BLaER1 treated with 17β-estradiol and CSF1 and Interleukin-3, amounts not matched to agents 10 nM and 100 nM (cell line): ENCODE results near the gene LARP4B.

ENCODE experiments used
- H3K27ac ChIP-seq, 11 experiments: shearing (Covaris generic); formaldehyde crosslinking; 2 replicates each; pipeline ENCODE4 v1.8.1; 2022
- H3K27me3 ChIP-seq, 11 experiments: shearing (Covaris generic); formaldehyde crosslinking; 2 replicates each; pipeline ENCODE4 v1.8.1; 2022
- H3K36me3 ChIP-seq, 11 experiments: shearing (Covaris generic); formaldehyde crosslinking; 2 replicates each; pipeline ENCODE4 v1.8.1; 2022
- H3K4me1 ChIP-seq, 10 experiments: shearing (Covaris generic); formaldehyde crosslinking; 2 replicates each; pipeline ENCODE4 v1.8.1; 2022
- H3K4me2 ChIP-seq, 11 experiments: shearing (Covaris generic); formaldehyde crosslinking; 2 replicates each; pipeline ENCODE4 v1.8.1; 2022
- H3K4me3 ChIP-seq, 10 experiments: shearing (Covaris generic); formaldehyde crosslinking; 2 replicates each; pipeline ENCODE4 v1.8.1; 2022
- H3K9ac ChIP-seq, 11 experiments: shearing (Covaris generic); formaldehyde crosslinking; 2 replicates each; pipeline ENCODE4 v1.8.1; 2022
- H3K9me3 ChIP-seq, 11 experiments: shearing (Covaris generic); formaldehyde crosslinking; replicated peaks in 1 of 11; 2 replicates each; pipeline ENCODE4 v1.8.1; 2022
- H4K20me1 ChIP-seq, 11 experiments: shearing (Covaris generic); formaldehyde crosslinking; 2 replicates each; pipeline ENCODE4 v1.8.1; 2022
- Cebpa-rat ChIP-seq, 11 experiments: shearing (Covaris generic); IDR thresholded peaks; 2 replicates each; pipeline ENCODE4 v1.8.1; 2022

Gene LARP4B

GRCh38 chr10:865257-865656, 66.2 kb downstream of the LARP4B start:
- TF ChIP-seq Cebpa-rat (IDR thresholded peaks at IDR 0.05), result no peak
- Histone ChIP-seq H4K20me1 (peaks cover 49 to 100% (median 84%) of the 10 kb centered on the region in 11 experiments), H3K27ac (no peak overlapping the region), H3K4me1 (no peaks in the 10 kb centered on the region), H3K9me3 (peaks cover 0 to 5% (median 0%) of the 10 kb centered on the region in 11 experiments; a peak in 1 of 22 replicates), H3K9ac (no peak overlapping the region), H3K36me3 (peaks cover 98 to 100% (median 99%) of the 10 kb centered on the region in 11 experiments), H3K4me2 (no peak overlapping the region), H3K27me3 (no peaks in the 10 kb centered on the region), H3K4me3 (no peak overlapping the region)

- Histone ChIP-seq H3K36me3 (peaks cover 98 to 100% (median 100%) of the 10 kb centered on the region in 11 experiments), H3K9ac (no peak overlapping the region), H4K20me1 (peaks cover 34 to 100% (median 66%) of the 10 kb centered on the region in 11 experiments; a peak in 21 of 22 replicates), H3K27ac (no peak overlapping the region), H3K4me3 (no peak overlapping the region), H3K9me3 (peaks cover 0 to 8% (median 3%) of the 10 kb centered on the region in 11 experiments; a peak in 10 of 22 replicates), H3K27me3 (no peaks in the 10 kb centered on the region), H3K4me2 (no peak overlapping the region), H3K4me1 (peaks cover 0 to 11% (median 3%) of the 10 kb centered on the region in 10 experiments; a peak in 6 of 20 replicates)
- no peak for TF ChIP-seq Cebpa-rat (IDR thresholded peaks at IDR 0.05)
Measured at GRCh38 chr10:860519-860918, 71.0 kb downstream of the LARP4B start.

GRCh38 chr10:856416-857157, 74.9 kb downstream of the LARP4B start:
- Histone ChIP-seq H3K36me3 (peaks cover 84 to 89% (median 87%) of the 10 kb centered on the region in 11 experiments), H3K9ac (no peak overlapping the region), H3K27me3 (no peaks in the 10 kb centered on the region), H3K27ac (no peak overlapping the region), H3K9me3 (peaks cover 0 to 21% (median 15%) of the 10 kb centered on the region in 11 experiments; a peak in 15 of 22 replicates), H4K20me1 (peaks cover 22 to 100% (median 70%) of the 10 kb centered on the region in 11 experiments; a peak in 20 of 22 replicates), H3K4me2 (0 out of 22 replicates have a peak overlapping the region, but pooled peaks of 1 of the 11 experiments have one; percentile 3), H3K4me3 (no peak overlapping the region), H3K4me1 (peaks cover 8 to 27% (median 22%) of the 10 kb centered on the region in 10 experiments)
- no peak for TF ChIP-seq Cebpa-rat (IDR thresholded peaks at IDR 0.05)

GRCh38 chr10:855671-856070, 75.8 kb downstream of the LARP4B start:
- TF ChIP-seq Cebpa-rat (IDR thresholded peaks at IDR 0.05), result no peak
- peaks cover 13 to 34% (median 28%) of the 10 kb centered on the region in 10 experiments for H3K4me1 ChIP-seq
- H3K27ac ChIP-seq, result no peak overlapping the region
- peaks cover 0 to 26% (median 23%) of the 10 kb centered on the region in 11 experiments; a peak in 19 of 22 replicates for H3K9me3 ChIP-seq
- no peak overlapping the region for H3K9ac ChIP-seq
- H4K20me1 ChIP-seq, result peaks cover 22 to 100% (median 72%) of the 10 kb centered on the region in 11 experiments; a peak in 20 of 22 replicates
- H3K36me3 ChIP-seq, result peaks cover 82 to 89% (median 86%) of the 10 kb centered on the region in 11 experiments
- H3K4me2 ChIP-seq, result no peak overlapping the region
- no peaks in the 10 kb centered on the region for H3K27me3 ChIP-seq
- no peak overlapping the region for H3K4me3 ChIP-seq

- H4K20me1 ChIP-seq, result peaks cover 22 to 98% (median 71%) of the 10 kb centered on the region in 11 experiments; a peak in 20 of 22 replicates
- H3K4me1 ChIP-seq, result peaks cover 13 to 34% (median 28%) of the 10 kb centered on the region in 10 experiments
- peaks cover 5 to 32% (median 29%) of the 10 kb centered on the region in 11 experiments for H3K9me3 ChIP-seq
- no peak overlapping the region for H3K9ac ChIP-seq
- H3K4me3 ChIP-seq, result no peak overlapping the region
- H3K27ac ChIP-seq, result no peak overlapping the region
- no peaks in the 10 kb centered on the region for H3K27me3 ChIP-seq
- no peak for TF ChIP-seq Cebpa-rat (IDR thresholded peaks at IDR 0.05)
- H3K36me3 ChIP-seq, result peaks cover 81 to 89% (median 86%) of the 10 kb centered on the region in 11 experiments
- no peak overlapping the region for H3K4me2 ChIP-seq
Measured at GRCh38 chr10:855079-855478, 76.4 kb downstream of the LARP4B start.

- H3K4me2 ChIP-seq, result peak overlapping the region in 1 of 11 experiments; percentile 76; a peak in 5 of 22 replicates
- H3K4me1 ChIP-seq, result peaks cover 13 to 34% (median 28%) of the 10 kb centered on the region in 10 experiments
- peaks cover 12 to 44% (median 39%) of the 10 kb centered on the region in 11 experiments for H3K9me3 ChIP-seq
- no peaks in the 10 kb centered on the region for H3K27me3 ChIP-seq
- H3K36me3 ChIP-seq, result peaks cover 75 to 89% (median 86%) of the 10 kb centered on the region in 11 experiments
- 0 out of 22 replicates have a peak overlapping the region, but pooled peaks of 1 of the 11 experiments have one; percentile 52 for H3K27ac ChIP-seq
- peaks cover 24 to 98% (median 70%) of the 10 kb centered on the region in 11 experiments; a peak in 21 of 22 replicates for H4K20me1 ChIP-seq
- TF ChIP-seq Cebpa-rat (IDR thresholded peaks at IDR 0.05), result no peak
- no peak overlapping the region for H3K9ac ChIP-seq
- H3K4me3 ChIP-seq, result no peak overlapping the region
Measured at GRCh38 chr10:853017-853416, 78.5 kb downstream of the LARP4B start.

- peaks cover 12 to 44% (median 39%) of the 10 kb centered on the region in 11 experiments for H3K9me3 ChIP-seq
- peak overlapping the region; percentile 7 to 87 (median 79); a peak in 20 of 22 replicates for H3K4me2 ChIP-seq
- H3K9ac ChIP-seq, result peak overlapping the region in 4 of 11 experiments; percentile 3 to 37 (median 14); a peak in 4 of 22 replicates
- peaks cover 13 to 32% (median 30%) of the 10 kb centered on the region in 10 experiments for H3K4me1 ChIP-seq
- H3K4me3 ChIP-seq, result no peak overlapping the region; a peak in 1 of 20 replicates
- no peak for TF ChIP-seq Cebpa-rat (IDR thresholded peaks at IDR 0.05)
- peaks cover 75 to 89% (median 86%) of the 10 kb centered on the region in 11 experiments for H3K36me3 ChIP-seq
- peaks cover 28 to 98% (median 71%) of the 10 kb centered on the region in 11 experiments; a peak in 21 of 22 replicates for H4K20me1 ChIP-seq
- no peaks in the 10 kb centered on the region for H3K27me3 ChIP-seq
- H3K27ac ChIP-seq, result peak overlapping the region in 10 of 11 experiments; percentile 25 to 66 (median 56); a peak in 17 of 22 replicates
Measured at GRCh38 chr10:852386-852785, 79.1 kb downstream of the LARP4B start.

GRCh38 chr10:851901-852300, 79.6 kb downstream of the LARP4B start:
- peaks cover 27 to 98% (median 71%) of the 10 kb centered on the region in 11 experiments; a peak in 21 of 22 replicates for H4K20me1 ChIP-seq
- peak overlapping the region in 7 of 11 experiments; percentile 3 to 41 (median 11); a peak in 8 of 22 replicates for H3K9ac ChIP-seq
- peaks cover 75 to 89% (median 86%) of the 10 kb centered on the region in 11 experiments for H3K36me3 ChIP-seq
- no peak for TF ChIP-seq Cebpa-rat (IDR thresholded peaks at IDR 0.05)
- H3K4me1 ChIP-seq, result peaks cover 17 to 36% (median 27%) of the 10 kb centered on the region in 10 experiments
- H3K4me2 ChIP-seq, result peak overlapping the region; percentile 59 to 87 (median 79)
- H3K27ac ChIP-seq, result peak overlapping the region; percentile 25 to 66 (median 53); a peak in 19 of 22 replicates
- no peaks in the 10 kb centered on the region for H3K27me3 ChIP-seq
- H3K4me3 ChIP-seq, result peak overlapping the region in 2 of 10 experiments; percentile 6 to 7; a peak in 2 of 20 replicates
- peaks cover 12 to 44% (median 39%) of the 10 kb centered on the region in 11 experiments for H3K9me3 ChIP-seq
